SU-DHL-6 (cell line): Measurements from ENCODE around the gene RGS21.

ENCODE experiments used
- CTCF ChIP-seq: fragments of 200-600 bp; sonication (generic); IDR thresholded peaks from one replicate; pipeline ENCODE4 v1.5.1; 2017; ENCODE audit warnings: antibody characterized with exemption, mild to moderate bottlenecking, low read length, moderate library complexity; ENCODE audit not compliant: insufficient read depth, poor library complexity, severe bottlenecking
- EZH2phosphoT487 ChIP-seq: fragments of 200-600 bp; sonication (generic), shearing (Covaris generic); conservative IDR thresholded peaks from 2 replicates; pipeline ENCODE4 v1.6.1; 2018; ENCODE audit warnings: mild to moderate bottlenecking, antibody characterized with exemption, low read length, moderate library complexity, mixed read lengths

DNA sequence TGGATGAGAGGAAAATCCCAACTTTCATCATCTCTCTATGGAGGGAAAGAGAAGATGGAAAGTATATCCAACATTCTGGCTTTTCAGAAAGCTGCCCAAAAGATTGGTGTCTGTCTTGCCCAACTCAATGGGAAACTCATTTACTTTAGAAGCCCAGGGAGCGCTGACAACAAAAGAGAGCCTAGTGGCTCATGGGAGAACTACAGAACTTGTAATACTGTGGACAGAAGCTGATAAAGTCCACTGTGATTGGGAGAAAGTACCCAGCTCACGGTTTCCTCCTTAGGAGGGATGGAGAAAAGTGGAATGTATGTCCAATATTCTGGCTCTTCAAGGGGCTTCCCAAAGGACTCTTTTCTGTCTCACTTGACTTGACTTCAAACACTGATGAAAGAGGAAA is 66.0 kb downstream of the RGS21 start:
- TF ChIP-seq EZH2phosphoT487 = no peak
- no peak for TF ChIP-seq CTCF
